ENCODE results near the gene KCNJ18. TPM values are rescaled to one million over a fixed set of nuclear protein-coding genes. Genes with fewer than 3 reads are reported as not detected.
"Not testable (repeated sequence)": the region's sequence is repeated elsewhere in the genome, so short reads cannot be mapped to it uniquely, and the experiment has no call there.

KCNJ18 gene
- total RNA-seq, 1 experiment from 2014 or later = not detected

- ChIA-PET POLR2A (no interaction called here), CTCF (no interaction called here)
- H3K9me3 ChIP-seq = no peaks in the 10 kb centered on the region
- H3K27me3 Mint-ChIP-seq (ENCODE audit: insufficient read depth, unreplicated experiment) = peaks cover 13% of the 10 kb centered on the region
- peak in 1 of 2 experiments; percentile 21 for DNase-seq
- no peaks in the 10 kb centered on the region for H3K36me3 ChIP-seq (ENCODE audit: control insufficient read depth, insufficient read depth, low read length)
- no peaks in the 10 kb centered on the region for H3K9me3 Mint-ChIP-seq (ENCODE audit: unreplicated experiment)
- no TSS peak for BruUV-seq (replicated peaks)
- H3K4me3 ChIP-seq (ENCODE audit: low read depth, low read length) = no peak overlapping the region
- H3K36me3 Mint-ChIP-seq (ENCODE audit: insufficient read depth, unreplicated experiment) = no peaks in the 10 kb centered on the region
- H3K4me1 ChIP-seq = no peaks in the 10 kb centered on the region
- H3K27me3 ChIP-seq (replicated peaks; ENCODE audit: control insufficient read depth, insufficient read depth, low read length) = no peaks in the 10 kb centered on the region
- no peak for TF ChIP-seq CTCF (IDR thresholded peaks at IDR 0.05; ENCODE audit: insufficient read depth in 1 of 2, low read depth in 1 of 2, low read length in 1 of 2, severe bottlenecking in 1 of 2, unreplicated experiment in 1 of 2)
- no peak overlapping the region for H3K27ac Mint-ChIP-seq (ENCODE audit: unreplicated experiment)
- no peak overlapping the region for H3K4me3 Mint-ChIP-seq (ENCODE audit: unreplicated experiment)
- intact Hi-C loops (cut with micrococcal nuclease; ENCODE audit: unreplicated experiment) = no loop called here
- no peaks in the 10 kb centered on the region for H3K4me1 Mint-ChIP-seq (ENCODE audit: low read depth, unreplicated experiment)
These were observed 18.9 kb downstream of the KCNJ18 start for GRCh38 chr17:21711182-21711581.

GRCh38 chr17:21713020-21713419, 20.7 kb downstream of the KCNJ18 start:
- CTCF ChIA-PET; intact Hi-C loops (cut with micrococcal nuclease; ENCODE audit: unreplicated experiment); H3K4me1 ChIP-seq; BruUV-seq (replicated peaks); H3K9me3 Mint-ChIP-seq (ENCODE audit: unreplicated experiment); H3K9me3 ChIP-seq; H3K4me3 Mint-ChIP-seq (ENCODE audit: unreplicated experiment); H3K4me1 Mint-ChIP-seq (ENCODE audit: low read depth, unreplicated experiment); H3K36me3 ChIP-seq (ENCODE audit: control insufficient read depth, insufficient read depth, low read length); H3K27me3 ChIP-seq (replicated peaks; ENCODE audit: control insufficient read depth, insufficient read depth, low read length); H3K27ac Mint-ChIP-seq (ENCODE audit: unreplicated experiment); H3K36me3 Mint-ChIP-seq (ENCODE audit: insufficient read depth, unreplicated experiment); POLR2A ChIA-PET; H3K4me3 ChIP-seq (ENCODE audit: low read depth, low read length): not testable (repeated sequence)
- peak in 1 of 2 experiments; percentile 23 for DNase-seq
- H3K27me3 Mint-ChIP-seq (ENCODE audit: insufficient read depth, unreplicated experiment) = peaks cover 13% of the 10 kb centered on the region

- H3K27ac Mint-ChIP-seq (ENCODE audit: unreplicated experiment); H3K4me3 Mint-ChIP-seq (ENCODE audit: unreplicated experiment); BruUV-seq (replicated peaks); H3K4me1 Mint-ChIP-seq (ENCODE audit: low read depth, unreplicated experiment); CTCF ChIA-PET; DNase-seq; H3K27me3 ChIP-seq (replicated peaks; ENCODE audit: control insufficient read depth, insufficient read depth, low read length); POLR2A ChIA-PET; intact Hi-C loops (cut with micrococcal nuclease; ENCODE audit: unreplicated experiment); H3K36me3 ChIP-seq (ENCODE audit: control insufficient read depth, insufficient read depth, low read length); H3K9me3 Mint-ChIP-seq (ENCODE audit: unreplicated experiment); H3K36me3 Mint-ChIP-seq (ENCODE audit: insufficient read depth, unreplicated experiment); H3K9me3 ChIP-seq; H3K4me3 ChIP-seq (ENCODE audit: low read depth, low read length); H3K4me1 ChIP-seq: not testable (repeated sequence)
- peaks cover 13% of the 10 kb centered on the region for H3K27me3 Mint-ChIP-seq (ENCODE audit: insufficient read depth, unreplicated experiment)
These were observed 21.3 kb downstream of the KCNJ18 start for GRCh38 chr17:21713631-21714030.

GRCh38 chr17:21714676-21715075, 22.4 kb downstream of the KCNJ18 start:
- BruUV-seq (replicated peaks); H3K36me3 ChIP-seq (ENCODE audit: control insufficient read depth, insufficient read depth, low read length); H3K4me3 ChIP-seq (ENCODE audit: low read depth, low read length); H3K27me3 ChIP-seq (replicated peaks; ENCODE audit: control insufficient read depth, insufficient read depth, low read length); H3K36me3 Mint-ChIP-seq (ENCODE audit: insufficient read depth, unreplicated experiment); DNase-seq; H3K9me3 Mint-ChIP-seq (ENCODE audit: unreplicated experiment); H3K4me1 ChIP-seq; H3K27ac Mint-ChIP-seq (ENCODE audit: unreplicated experiment); H3K4me1 Mint-ChIP-seq (ENCODE audit: low read depth, unreplicated experiment); POLR2A ChIA-PET; CTCF ChIA-PET; intact Hi-C loops (cut with micrococcal nuclease; ENCODE audit: unreplicated experiment); H3K4me3 Mint-ChIP-seq (ENCODE audit: unreplicated experiment); H3K9me3 ChIP-seq: not testable (repeated sequence)
- H3K27me3 Mint-ChIP-seq (ENCODE audit: insufficient read depth, unreplicated experiment) = peaks cover 13% of the 10 kb centered on the region

GRCh38 chr17:21715877-21716276, 23.6 kb downstream of the KCNJ18 start:
- POLR2A ChIA-PET; H3K9me3 ChIP-seq; BruUV-seq (replicated peaks); H3K9me3 Mint-ChIP-seq (ENCODE audit: unreplicated experiment); H3K4me3 ChIP-seq (ENCODE audit: low read depth, low read length); H3K4me1 Mint-ChIP-seq (ENCODE audit: low read depth, unreplicated experiment); DNase-seq; H3K4me3 Mint-ChIP-seq (ENCODE audit: unreplicated experiment); CTCF ChIA-PET; H3K4me1 ChIP-seq; H3K36me3 ChIP-seq (ENCODE audit: control insufficient read depth, insufficient read depth, low read length); intact Hi-C loops (cut with micrococcal nuclease; ENCODE audit: unreplicated experiment); H3K27me3 ChIP-seq (replicated peaks; ENCODE audit: control insufficient read depth, insufficient read depth, low read length); H3K27ac Mint-ChIP-seq (ENCODE audit: unreplicated experiment); H3K36me3 Mint-ChIP-seq (ENCODE audit: insufficient read depth, unreplicated experiment): not testable (repeated sequence)
- H3K27me3 Mint-ChIP-seq (ENCODE audit: insufficient read depth, unreplicated experiment) = peaks cover 16% of the 10 kb centered on the region

GRCh38 chr17:21718971-21719370, 26.6 kb downstream of the KCNJ18 start:
- H3K4me1 ChIP-seq; H3K4me3 ChIP-seq (ENCODE audit: low read depth, low read length); H3K4me1 Mint-ChIP-seq (ENCODE audit: low read depth, unreplicated experiment); H3K27ac Mint-ChIP-seq (ENCODE audit: unreplicated experiment); CTCF ChIA-PET; H3K27me3 ChIP-seq (replicated peaks; ENCODE audit: control insufficient read depth, insufficient read depth, low read length); H3K4me3 Mint-ChIP-seq (ENCODE audit: unreplicated experiment); POLR2A ChIA-PET; BruUV-seq (replicated peaks); H3K36me3 ChIP-seq (ENCODE audit: control insufficient read depth, insufficient read depth, low read length); H3K36me3 Mint-ChIP-seq (ENCODE audit: insufficient read depth, unreplicated experiment); H3K9me3 ChIP-seq; H3K9me3 Mint-ChIP-seq (ENCODE audit: unreplicated experiment); intact Hi-C loops (cut with micrococcal nuclease; ENCODE audit: unreplicated experiment); DNase-seq: not testable (repeated sequence)
- H3K27me3 Mint-ChIP-seq (ENCODE audit: insufficient read depth, unreplicated experiment) = peaks cover 11% of the 10 kb centered on the region
